Measurements from ENCODE around the gene PTOV1. TPM values are rescaled to one million over a fixed set of nuclear protein-coding genes. Genes with fewer than 3 reads are reported as not detected.

PTOV1 gene
- total RNA-seq, 1 experiment from 2014 or later: 296 TPM

DNA sequence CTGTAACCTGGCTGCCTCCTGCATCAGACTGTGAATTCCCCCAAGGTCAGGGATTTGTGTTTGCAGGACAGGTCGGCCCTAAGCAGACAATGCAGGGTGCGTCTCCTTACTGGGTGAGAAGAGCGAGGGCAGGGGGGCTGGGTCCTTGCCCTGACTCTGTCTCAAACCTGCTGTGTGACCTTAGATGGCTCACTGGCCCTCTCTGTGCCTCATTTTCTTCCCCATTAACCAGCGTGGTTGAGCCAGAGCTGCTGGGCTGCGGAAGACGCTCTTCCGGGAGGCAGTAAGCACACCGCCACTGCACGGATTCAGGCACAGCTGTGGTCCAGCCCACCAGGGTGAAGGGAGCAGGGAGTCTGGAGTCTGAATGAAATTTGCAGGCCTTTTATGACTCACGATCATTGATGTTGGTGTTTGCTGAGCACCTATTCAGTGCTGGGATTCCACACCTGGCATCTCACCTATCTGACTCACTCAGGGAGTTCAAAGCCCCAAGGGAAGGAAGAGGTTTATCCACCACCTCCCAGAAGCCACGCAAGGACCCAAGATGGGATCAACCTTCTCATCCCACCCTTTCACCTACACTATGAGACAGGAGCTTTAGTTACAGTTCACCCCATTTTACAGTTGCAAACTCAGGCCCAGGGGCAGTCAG lies 23.7 kb downstream of the PTOV1 start:
- peak overlapping the region; percentile 57; the same call in 1 of the 2 replicates for H3K27ac Mint-ChIP-seq
- no peaks in the 10 kb centered on the region for H3K9me3 Mint-ChIP-seq
- POLR2A ChIA-PET: no interaction called here
- no peak overlapping the region for H3K4me3 Mint-ChIP-seq
- ATAC-seq: no peak
- peaks cover 10% of the 10 kb centered on the region for H3K36me3 Mint-ChIP-seq
- CTCF ChIA-PET: no interaction called here
- no peak for DNase-seq (ENCODE audit: low spot score)
- no peaks in the 10 kb centered on the region for H3K27me3 Mint-ChIP-seq (ENCODE audit: low read depth)
- TF ChIP-seq FOXP1 (CRISPR knock-in tag; IDR thresholded peaks at IDR 0.05; ENCODE audit: borderline replicate concordance) (no peak), ZNF263 (CRISPR knock-in tag; IDR thresholded peaks at IDR 0.05; ENCODE audit: low read depth) (no peak), ZNF138 (CRISPR knock-in tag; conservative IDR thresholded peaks at IDR 0.05) (no peak), ZNF671 (CRISPR knock-in tag; IDR thresholded peaks at IDR 0.05) (no peak), OVOL2 (CRISPR knock-in tag; IDR thresholded peaks at IDR 0.05; ENCODE audit: borderline replicate concordance) (no peak), ELF4 (CRISPR knock-in tag; IDR thresholded peaks at IDR 0.05; ENCODE audit: low read depth) (no peak)
- TF ChIP-seq, protein P1, sequence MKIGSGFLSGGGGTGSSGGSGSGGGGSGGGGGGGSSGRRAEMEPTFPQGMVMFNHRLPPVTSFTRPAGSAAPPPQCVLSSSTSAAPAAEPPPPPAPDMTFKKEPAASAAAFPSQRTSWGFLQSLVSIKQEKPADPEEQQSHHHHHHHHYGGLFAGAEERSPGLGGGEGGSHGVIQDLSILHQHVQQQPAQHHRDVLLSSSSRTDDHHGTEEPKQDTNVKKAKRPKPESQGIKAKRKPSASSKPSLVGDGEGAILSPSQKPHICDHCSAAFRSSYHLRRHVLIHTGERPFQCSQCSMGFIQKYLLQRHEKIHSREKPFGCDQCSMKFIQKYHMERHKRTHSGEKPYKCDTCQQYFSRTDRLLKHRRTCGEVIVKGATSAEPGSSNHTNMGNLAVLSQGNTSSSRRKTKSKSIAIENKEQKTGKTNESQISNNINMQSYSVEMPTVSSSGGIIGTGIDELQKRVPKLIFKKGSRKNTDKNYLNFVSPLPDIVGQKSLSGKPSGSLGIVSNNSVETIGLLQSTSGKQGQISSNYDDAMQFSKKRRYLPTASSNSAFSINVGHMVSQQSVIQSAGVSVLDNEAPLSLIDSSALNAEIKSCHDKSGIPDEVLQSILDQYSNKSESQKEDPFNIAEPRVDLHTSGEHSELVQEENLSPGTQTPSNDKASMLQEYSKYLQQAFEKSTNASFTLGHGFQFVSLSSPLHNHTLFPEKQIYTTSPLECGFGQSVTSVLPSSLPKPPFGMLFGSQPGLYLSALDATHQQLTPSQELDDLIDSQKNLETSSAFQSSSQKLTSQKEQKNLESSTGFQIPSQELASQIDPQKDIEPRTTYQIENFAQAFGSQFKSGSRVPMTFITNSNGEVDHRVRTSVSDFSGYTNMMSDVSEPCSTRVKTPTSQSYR (CRISPR knock-in tag; IDR thresholded peaks at IDR 0.05): no peak
- TF ChIP-seq, protein P2, sequence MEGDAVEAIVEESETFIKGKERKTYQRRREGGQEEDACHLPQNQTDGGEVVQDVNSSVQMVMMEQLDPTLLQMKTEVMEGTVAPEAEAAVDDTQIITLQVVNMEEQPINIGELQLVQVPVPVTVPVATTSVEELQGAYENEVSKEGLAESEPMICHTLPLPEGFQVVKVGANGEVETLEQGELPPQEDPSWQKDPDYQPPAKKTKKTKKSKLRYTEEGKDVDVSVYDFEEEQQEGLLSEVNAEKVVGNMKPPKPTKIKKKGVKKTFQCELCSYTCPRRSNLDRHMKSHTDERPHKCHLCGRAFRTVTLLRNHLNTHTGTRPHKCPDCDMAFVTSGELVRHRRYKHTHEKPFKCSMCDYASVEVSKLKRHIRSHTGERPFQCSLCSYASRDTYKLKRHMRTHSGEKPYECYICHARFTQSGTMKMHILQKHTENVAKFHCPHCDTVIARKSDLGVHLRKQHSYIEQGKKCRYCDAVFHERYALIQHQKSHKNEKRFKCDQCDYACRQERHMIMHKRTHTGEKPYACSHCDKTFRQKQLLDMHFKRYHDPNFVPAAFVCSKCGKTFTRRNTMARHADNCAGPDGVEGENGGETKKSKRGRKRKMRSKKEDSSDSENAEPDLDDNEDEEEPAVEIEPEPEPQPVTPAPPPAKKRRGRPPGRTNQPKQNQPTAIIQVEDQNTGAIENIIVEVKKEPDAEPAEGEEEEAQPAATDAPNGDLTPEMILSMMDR (IDR thresholded peaks at IDR 0.05): no peak
- TF ChIP-seq, protein P3, sequence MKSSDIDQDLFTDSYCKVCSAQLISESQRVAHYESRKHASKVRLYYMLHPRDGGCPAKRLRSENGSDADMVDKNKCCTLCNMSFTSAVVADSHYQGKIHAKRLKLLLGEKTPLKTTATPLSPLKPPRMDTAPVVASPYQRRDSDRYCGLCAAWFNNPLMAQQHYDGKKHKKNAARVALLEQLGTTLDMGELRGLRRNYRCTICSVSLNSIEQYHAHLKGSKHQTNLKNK (CRISPR knock-in tag; IDR thresholded peaks at IDR 0.05): no peak
- peaks cover 28% of the 10 kb centered on the region for H3K4me1 Mint-ChIP-seq

DNA sequence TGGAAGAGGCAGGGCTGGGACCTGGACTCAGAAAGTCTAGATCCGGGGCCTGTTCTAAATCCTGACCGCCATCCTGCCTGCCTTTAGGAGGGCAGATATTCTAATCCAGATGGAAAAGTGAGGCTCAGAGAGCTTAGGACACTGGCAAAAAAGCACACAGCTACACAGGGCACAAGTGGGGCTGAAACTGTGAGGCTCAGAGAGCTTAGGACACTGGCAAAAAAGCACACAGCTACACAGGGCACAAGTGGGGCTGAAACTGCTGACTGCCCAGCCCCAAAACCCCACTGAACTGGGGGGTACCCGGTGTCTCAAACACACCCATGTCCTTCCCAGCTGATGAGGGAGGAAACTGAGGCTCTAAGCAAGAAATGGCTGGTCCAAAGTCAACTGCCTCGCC lies 24.2 kb downstream of the PTOV1 start:
- H3K27ac Mint-ChIP-seq: no peak overlapping the region; the same call in 1 of the 2 replicates
- peaks cover 27% of the 10 kb centered on the region for H3K4me1 Mint-ChIP-seq
- DNase-seq (ENCODE audit: low spot score) (no peak), ATAC-seq (no peak)
- ChIA-PET POLR2A (no interaction called here), CTCF (interaction anchor here (1.3 kb wide), 1 partner anchor 15 kb away, joined by 5 read pairs; no protein-coding TSS in a partner anchor)
- H3K36me3 Mint-ChIP-seq: peaks cover 13% of the 10 kb centered on the region
- TF ChIP-seq, protein P4, sequence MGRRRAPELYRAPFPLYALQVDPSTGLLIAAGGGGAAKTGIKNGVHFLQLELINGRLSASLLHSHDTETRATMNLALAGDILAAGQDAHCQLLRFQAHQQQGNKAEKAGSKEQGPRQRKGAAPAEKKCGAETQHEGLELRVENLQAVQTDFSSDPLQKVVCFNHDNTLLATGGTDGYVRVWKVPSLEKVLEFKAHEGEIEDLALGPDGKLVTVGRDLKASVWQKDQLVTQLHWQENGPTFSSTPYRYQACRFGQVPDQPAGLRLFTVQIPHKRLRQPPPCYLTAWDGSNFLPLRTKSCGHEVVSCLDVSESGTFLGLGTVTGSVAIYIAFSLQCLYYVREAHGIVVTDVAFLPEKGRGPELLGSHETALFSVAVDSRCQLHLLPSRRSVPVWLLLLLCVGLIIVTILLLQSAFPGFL (CRISPR knock-in tag; IDR thresholded peaks at IDR 0.05; ENCODE audit: borderline replicate concordance): no peak
- TF ChIP-seq, protein P5, sequence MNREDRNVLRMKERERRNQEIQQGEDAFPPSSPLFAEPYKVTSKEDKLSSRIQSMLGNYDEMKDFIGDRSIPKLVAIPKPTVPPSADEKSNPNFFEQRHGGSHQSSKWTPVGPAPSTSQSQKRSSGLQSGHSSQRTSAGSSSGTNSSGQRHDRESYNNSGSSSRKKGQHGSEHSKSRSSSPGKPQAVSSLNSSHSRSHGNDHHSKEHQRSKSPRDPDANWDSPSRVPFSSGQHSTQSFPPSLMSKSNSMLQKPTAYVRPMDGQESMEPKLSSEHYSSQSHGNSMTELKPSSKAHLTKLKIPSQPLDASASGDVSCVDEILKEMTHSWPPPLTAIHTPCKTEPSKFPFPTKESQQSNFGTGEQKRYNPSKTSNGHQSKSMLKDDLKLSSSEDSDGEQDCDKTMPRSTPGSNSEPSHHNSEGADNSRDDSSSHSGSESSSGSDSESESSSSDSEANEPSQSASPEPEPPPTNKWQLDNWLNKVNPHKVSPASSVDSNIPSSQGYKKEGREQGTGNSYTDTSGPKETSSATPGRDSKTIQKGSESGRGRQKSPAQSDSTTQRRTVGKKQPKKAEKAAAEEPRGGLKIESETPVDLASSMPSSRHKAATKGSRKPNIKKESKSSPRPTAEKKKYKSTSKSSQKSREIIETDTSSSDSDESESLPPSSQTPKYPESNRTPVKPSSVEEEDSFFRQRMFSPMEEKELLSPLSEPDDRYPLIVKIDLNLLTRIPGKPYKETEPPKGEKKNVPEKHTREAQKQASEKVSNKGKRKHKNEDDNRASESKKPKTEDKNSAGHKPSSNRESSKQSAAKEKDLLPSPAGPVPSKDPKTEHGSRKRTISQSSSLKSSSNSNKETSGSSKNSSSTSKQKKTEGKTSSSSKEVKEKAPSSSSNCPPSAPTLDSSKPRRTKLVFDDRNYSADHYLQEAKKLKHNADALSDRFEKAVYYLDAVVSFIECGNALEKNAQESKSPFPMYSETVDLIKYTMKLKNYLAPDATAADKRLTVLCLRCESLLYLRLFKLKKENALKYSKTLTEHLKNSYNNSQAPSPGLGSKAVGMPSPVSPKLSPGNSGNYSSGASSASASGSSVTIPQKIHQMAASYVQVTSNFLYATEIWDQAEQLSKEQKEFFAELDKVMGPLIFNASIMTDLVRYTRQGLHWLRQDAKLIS (CRISPR knock-in tag; IDR thresholded peaks at IDR 0.05; ENCODE audit: borderline replicate concordance): no peak
- no peak for TF ChIP-seq TEAD4 (CRISPR knock-in tag; IDR thresholded peaks at IDR 0.05)
- TF ChIP-seq, protein P6, sequence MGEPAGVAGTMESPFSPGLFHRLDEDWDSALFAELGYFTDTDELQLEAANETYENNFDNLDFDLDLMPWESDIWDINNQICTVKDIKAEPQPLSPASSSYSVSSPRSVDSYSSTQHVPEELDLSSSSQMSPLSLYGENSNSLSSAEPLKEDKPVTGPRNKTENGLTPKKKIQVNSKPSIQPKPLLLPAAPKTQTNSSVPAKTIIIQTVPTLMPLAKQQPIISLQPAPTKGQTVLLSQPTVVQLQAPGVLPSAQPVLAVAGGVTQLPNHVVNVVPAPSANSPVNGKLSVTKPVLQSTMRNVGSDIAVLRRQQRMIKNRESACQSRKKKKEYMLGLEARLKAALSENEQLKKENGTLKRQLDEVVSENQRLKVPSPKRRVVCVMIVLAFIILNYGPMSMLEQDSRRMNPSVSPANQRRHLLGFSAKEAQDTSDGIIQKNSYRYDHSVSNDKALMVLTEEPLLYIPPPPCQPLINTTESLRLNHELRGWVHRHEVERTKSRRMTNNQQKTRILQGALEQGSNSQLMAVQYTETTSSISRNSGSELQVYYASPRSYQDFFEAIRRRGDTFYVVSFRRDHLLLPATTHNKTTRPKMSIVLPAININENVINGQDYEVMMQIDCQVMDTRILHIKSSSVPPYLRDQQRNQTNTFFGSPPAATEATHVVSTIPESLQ (CRISPR knock-in tag; IDR thresholded peaks at IDR 0.05): no peak
- TF ChIP-seq ETV6 (CRISPR knock-in tag; IDR thresholded peaks at IDR 0.05): no peak
- no peaks in the 10 kb centered on the region for H3K9me3 Mint-ChIP-seq
- H3K4me3 Mint-ChIP-seq: no peak overlapping the region
- no peaks in the 10 kb centered on the region for H3K27me3 Mint-ChIP-seq (ENCODE audit: low read depth)

Data from WTC11 (cell line).